K562 (cell line): ENCODE results near the gene SH2D4B. TPM values are rescaled to one million over a fixed set of nuclear protein-coding genes. Genes with fewer than 3 reads are reported as not detected.
A peak's percentile ranks its signal among the peaks of the same experiment; 100 is the strongest.

Experiments
- ATAC-seq: fragments of 200-7000 bp; cut with Tn5 transposase; 3 replicates; pipeline ENCODE4 v1.9.1; 2020; ENCODE audit warnings: moderate library complexity
- BruUV-seq: library from RNA; stranded (reverse); fragments of 400-500 nt; replicated peaks from 2 replicates; lab custom pipeline; 2021; lab: Mats Ljungman, UMichigan
- CTCF ChIA-PET: fragments of 300-600 bp; formaldehyde crosslinking; extraction: SDS; loops from one replicate; lab custom pipeline; 2021; ENCODE audit warnings: low intra/inter-chr PET ratio; lab: Yijun Ruan, JAX
- POLR2A ChIA-PET: fragments of 300-600, 350-650 bp; sonication (Branson Sonifier 250); formaldehyde crosslinking; extraction: SDS; loops from one replicate; lab custom pipeline; 2021; ENCODE audit warnings: antibody characterized with exemption, inconsistent platforms; lab: Yijun Ruan, JAX
- DNase-seq, 4 experiments: peaks; one replicate each; pipeline versions ENCODE4 v3.0.0 to v3.0.0-alpha.2; 2011 to 2018; ENCODE audit warnings: low spot score in 3 of 4, mixed read lengths in 3 of 4; ENCODE audit errors: extremely low read depth in 1 of 4
- FAIRE-seq: peaks from 2 replicates; lab custom pipeline; 2011; peaks lifted over from hg19 to GRCh38; lab: Jason Lieb, UNC
- H2AFZ ChIP-seq: 2 replicates; pipeline ENCODE4 v1.6.0; 2011; ENCODE audit warnings: low read depth, low read length, control low read depth, inconsistent platforms
- H3K27ac ChIP-seq: fragments of 200-600 bp; 3 replicates; pipeline ENCODE4 v1.8.0; 2011; ENCODE audit warnings: low read depth, mild to moderate bottlenecking, control low read depth, inconsistent platforms, low read length, moderate library complexity, mixed read lengths; ENCODE audit errors: extremely low read depth
- H3K27me3 ChIP-seq, 2 experiments: fragments of 300-600 bp in 1 of 2; 2 replicates in 1 of 2; 3 replicates in 1 of 2; pipeline versions ENCODE4 v1.6.0 to v1.8.0; 2011; ENCODE audit warnings: inconsistent platforms in 2 of 2, low read length in 2 of 2, mild to moderate bottlenecking in 1 of 2, mixed read lengths in 1 of 2, moderate library complexity in 1 of 2; ENCODE audit not compliant: control insufficient read depth in 2 of 2, insufficient read depth in 2 of 2
- H3K36me3 ChIP-seq: fragments of 300-600 bp; 3 replicates; pipeline ENCODE4 v1.8.0; 2011; ENCODE audit warnings: mild to moderate bottlenecking, low read length, inconsistent platforms; ENCODE audit not compliant: control insufficient read depth, insufficient read depth
- H3K4me1 ChIP-seq, 2 experiments: fragments of 200-600 bp in 1 of 2; replicated peaks in 1 of 2; 2 replicates in 1 of 2; 3 replicates in 1 of 2; pipeline versions ENCODE4 v1.5.1 to v1.8.0; 2011; ENCODE audit warnings: inconsistent platforms in 2 of 2, low read length in 2 of 2, mild to moderate bottlenecking in 1 of 2, mixed read lengths in 1 of 2, moderate library complexity in 1 of 2; ENCODE audit not compliant: control insufficient read depth in 2 of 2, insufficient read depth in 2 of 2
- H3K4me2 ChIP-seq: 2 replicates; pipeline ENCODE4 v1.6.1; 2011; ENCODE audit warnings: low read length, control low read depth, inconsistent platforms, mixed read lengths; ENCODE audit not compliant: insufficient read depth
- H3K4me3 ChIP-seq: fragments of 200-600 bp; sonication (generic), shearing (Covaris generic); 2 replicates; pipeline ENCODE4 v1.5.1; 2016; ENCODE audit warnings: control low read depth, inconsistent platforms
- H3K79me2 ChIP-seq: fragments of 200-600 bp; 3 replicates; pipeline ENCODE4 v1.8.0; 2011; ENCODE audit warnings: low read length, inconsistent platforms; ENCODE audit not compliant: control insufficient read depth, insufficient read depth
- H3K9ac ChIP-seq, 2 experiments: 2 replicates each; pipeline versions ENCODE4 v1.6.0 to v1.6.1; 2011; ENCODE audit warnings: low read depth in 2 of 2, low read length in 2 of 2, control low read depth in 1 of 2, inconsistent platforms in 1 of 2, mild to moderate bottlenecking in 1 of 2, mixed read lengths in 1 of 2; ENCODE audit not compliant: insufficient read depth in 1 of 2
- H3K9me1 ChIP-seq: one replicate; pipeline ENCODE4 v1.6.0; 2011; ENCODE audit warnings: inconsistent platforms, mild to moderate bottlenecking, low read length, moderate library complexity; ENCODE audit not compliant: control insufficient read depth, insufficient read depth
- H3K9me3 ChIP-seq: replicated peaks from 2 replicates; pipeline ENCODE4 v1.5.1; 2011; ENCODE audit warnings: low read depth, low read length, inconsistent platforms; ENCODE audit not compliant: control insufficient read depth, insufficient read depth
- H4K20me1 ChIP-seq: replicated peaks from 2 replicates; pipeline ENCODE4 v1.6.1; 2011; ENCODE audit warnings: low read length, inconsistent platforms, mixed read lengths; ENCODE audit not compliant: control insufficient read depth, insufficient read depth
- NFIC ChIP-seq: fragments of 450-650 bp; IDR thresholded peaks from 2 replicates; pipeline ENCODE4 v1.6.1; 2017; ENCODE audit warnings: mild to moderate bottlenecking, inconsistent platforms
- WGBS: fragments of 100-300 bp; shearing (Covaris generic); methylation state at CpG from one replicate; pipeline ENCODE4 v1.1.6; 2016; ENCODE audit warnings: low coverage, mixed read lengths; ENCODE audit not compliant: insufficient coverage; ENCODE audit errors: missing lambda C conversion rate; 5-methylcytosine and 5-hydroxymethylcytosine counted together
- in situ Hi-C: fragments of 300-500 bp; cut with MboI; formaldehyde crosslinking; loops from 4 replicates; pipeline ENCODE4 v1.15.0; 2018; ENCODE audit warnings: inconsistent platforms, mixed read lengths
- intact Hi-C: fragments of 100-400 bp; cut with micrococcal nuclease; formaldehyde crosslinking; loops from 2 replicates; pipeline ENCODE4 v1.14.2; 2022
- polyA plus RNA-seq, 8 experiments: library from polyadenylated mRNA; depleted of rRNA in 4 of 8; stranded (reverse) in 5 of 8; unstranded in 3 of 8; fragments of >200 nt; fragmentation: Nextera tagmentation in 2 of 8; fragmentation: Illumina TruSeq in 1 of 8; extraction: Ambion mirVana in 2 of 8; extraction: Trizol in 1 of 8; gene quantifications; 2 replicates each; pipeline versions ENCODE4 v1.2.1 to v1.2.3, GENCODE V29; 2011 to 2014; ENCODE audit warnings: inconsistent platforms in 1 of 8, missing spikeins in 1 of 8
- total RNA-seq, 7 experiments: library from RNA; depleted of rRNA in 6 of 7; stranded (reverse); fragments of >200 nt in 6 of 7; fragmentation: Illumina TruSeq in 2 of 7; extraction: Trizol in 2 of 7; gene quantifications; 2 replicates each; pipeline versions ENCODE4 v1.2.1 to v1.2.3, GENCODE V29; 2011 to 2021; ENCODE audit warnings: low replicate concordance in 1 of 7
- TF ChIP-seq, protein P1 (sequence below): fragments of 250-450 bp; sonication (Bioruptor Pico); IDR thresholded peaks from 2 replicates; pipeline ENCODE4 v1.4.0; 2020; ENCODE audit warnings: mild to moderate bottlenecking, moderate library complexity

Gene SH2D4B
- total and polyA plus RNA-seq, 9 of the 15 experiments (the other 6 are each of a cell fraction or from before 2014, with no cell fraction given) = 0.03 to 0.14 (median 0.04) TPM; not detected in 4

DNA sequence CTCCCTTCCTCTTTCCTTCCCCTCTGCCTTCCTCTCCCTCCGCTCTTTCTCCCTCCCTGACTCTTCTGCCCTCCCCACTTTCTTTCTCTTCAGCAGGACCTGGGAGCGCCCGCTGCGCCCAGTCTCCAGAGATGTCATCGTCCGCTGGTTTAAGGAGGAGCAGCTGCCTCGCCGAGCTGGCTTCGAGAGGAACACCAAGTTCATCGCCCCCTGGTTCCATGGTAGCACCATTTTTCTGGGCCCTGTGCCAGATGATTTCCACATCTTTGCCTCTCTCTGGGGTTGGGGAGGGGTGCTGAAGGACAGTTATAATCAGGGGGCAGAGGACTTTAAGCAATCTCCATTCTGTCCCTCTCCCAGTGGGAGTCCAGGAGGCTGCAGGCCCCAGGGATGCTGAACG lies 71.6 kb downstream of the SH2D4B start:
- no peaks in the 10 kb centered on the region for H3K79me2 ChIP-seq
- no TSS peak for BruUV-seq
- H3K9me1 ChIP-seq = no peaks in the 10 kb centered on the region
- H4K20me1 ChIP-seq = 0 out of 2 replicates have a peak, but pooled peaks cover 3% of the 10 kb centered on the region
- no peaks in the 10 kb centered on the region for H3K36me3 ChIP-seq
- TF ChIP-seq, protein P1, sequence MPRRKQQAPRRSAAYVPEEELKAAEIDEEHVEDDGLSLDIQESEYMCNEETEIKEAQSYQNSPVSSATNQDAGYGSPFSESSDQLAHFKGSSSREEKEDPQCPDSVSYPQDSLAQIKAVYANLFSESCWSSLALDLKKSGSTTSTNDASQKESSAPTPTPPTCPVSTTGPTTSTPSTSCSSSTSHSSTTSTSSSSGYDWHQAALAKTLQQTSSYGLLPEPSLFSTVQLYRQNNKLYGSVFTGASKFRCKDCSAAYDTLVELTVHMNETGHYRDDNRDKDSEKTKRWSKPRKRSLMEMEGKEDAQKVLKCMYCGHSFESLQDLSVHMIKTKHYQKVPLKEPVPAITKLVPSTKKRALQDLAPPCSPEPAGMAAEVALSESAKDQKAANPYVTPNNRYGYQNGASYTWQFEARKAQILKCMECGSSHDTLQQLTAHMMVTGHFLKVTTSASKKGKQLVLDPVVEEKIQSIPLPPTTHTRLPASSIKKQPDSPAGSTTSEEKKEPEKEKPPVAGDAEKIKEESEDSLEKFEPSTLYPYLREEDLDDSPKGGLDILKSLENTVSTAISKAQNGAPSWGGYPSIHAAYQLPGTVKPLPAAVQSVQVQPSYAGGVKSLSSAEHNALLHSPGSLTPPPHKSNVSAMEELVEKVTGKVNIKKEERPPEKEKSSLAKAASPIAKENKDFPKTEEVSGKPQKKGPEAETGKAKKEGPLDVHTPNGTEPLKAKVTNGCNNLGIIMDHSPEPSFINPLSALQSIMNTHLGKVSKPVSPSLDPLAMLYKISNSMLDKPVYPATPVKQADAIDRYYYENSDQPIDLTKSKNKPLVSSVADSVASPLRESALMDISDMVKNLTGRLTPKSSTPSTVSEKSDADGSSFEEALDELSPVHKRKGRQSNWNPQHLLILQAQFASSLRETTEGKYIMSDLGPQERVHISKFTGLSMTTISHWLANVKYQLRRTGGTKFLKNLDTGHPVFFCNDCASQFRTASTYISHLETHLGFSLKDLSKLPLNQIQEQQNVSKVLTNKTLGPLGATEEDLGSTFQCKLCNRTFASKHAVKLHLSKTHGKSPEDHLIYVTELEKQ (CRISPR knock-in tag) = no peak
- TF ChIP-seq NFIC = peak; percentile 37
- in situ Hi-C loops = no loop called here
- DNase-seq (no peak), FAIRE-seq (no peak), ATAC-seq (no peak)
- no peak overlapping the region for H3K27ac ChIP-seq
- H3K4me2 ChIP-seq = no peak overlapping the region
- H3K9ac ChIP-seq = no peak overlapping the region
- POLR2A ChIA-PET = no interaction called here
- H3K9me3 ChIP-seq = no peaks in the 10 kb centered on the region
- H2AFZ ChIP-seq = no peak overlapping the region
- WGBS = 0% methylated on average over 11 of the region's 11 CpGs
- CTCF ChIA-PET = no interaction called here
- H3K4me3 ChIP-seq = no peak overlapping the region
- intact Hi-C loops = no loop called here
- peaks cover 11 to 34% of the 10 kb centered on the region in 2 experiments; a peak in 4 of 5 replicates for H3K27me3 ChIP-seq
- no peaks in the 10 kb centered on the region for H3K4me1 ChIP-seq
